ENCODE measurements around the gene CCDC158.
A peak's percentile ranks its signal among the peaks of the same experiment; 100 is the strongest.

CCDC158 gene

GRCh38 chr4:76316131-76316530 lies 104.8 kb downstream of the CCDC158 start:
- H3K9me3 ChIP-seq (ENCODE audit: control insufficient read depth in 5 of 5, low read length in 5 of 5), result peaks cover 0 to 8% (median 4%) of the 10 kb centered on the region in 5 donors

DNA sequence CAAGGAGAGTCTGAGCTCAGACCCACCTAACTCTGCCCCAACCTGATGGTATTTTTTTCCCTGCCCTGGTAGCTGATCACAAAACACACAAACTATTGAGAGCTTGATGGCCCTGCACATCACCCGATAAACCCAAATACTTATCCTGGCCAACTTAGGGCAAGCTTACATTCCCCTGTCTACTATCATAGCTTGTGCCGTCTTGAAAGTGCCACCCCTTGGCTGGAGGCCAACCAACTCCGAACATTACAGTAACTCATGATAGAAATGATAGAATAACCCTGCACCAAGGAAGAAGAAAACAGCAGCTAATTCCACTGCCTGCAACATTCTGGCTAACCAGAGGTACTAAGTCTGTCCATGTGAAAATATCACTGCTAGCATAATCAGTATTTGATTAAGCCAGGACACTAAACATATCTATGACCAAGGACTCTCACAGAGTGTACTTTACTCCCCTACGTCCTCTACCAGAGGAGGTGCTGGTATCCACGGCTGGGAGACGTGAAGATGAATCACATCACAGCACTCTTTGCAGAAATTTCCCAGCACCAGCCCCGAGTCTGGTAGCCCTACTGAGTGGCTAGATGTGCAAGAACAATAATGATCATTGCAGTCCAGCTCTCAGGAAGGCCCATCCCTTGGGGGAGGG lies 105.5 kb downstream of the CCDC158 start:
- peaks cover 0 to 18% (median 4%) of the 10 kb centered on the region in 5 donors for H3K4me1 ChIP-seq (ENCODE audit: control insufficient read depth in 5 of 5, insufficient read depth in 5 of 5, low read length in 5 of 5)
- no peak overlapping the region for H3K9ac ChIP-seq (ENCODE audit: low read length in 5 of 5)
- H3K27ac ChIP-seq (ENCODE audit: low read depth, low read length), result no peak overlapping the region
- H3K4me3 ChIP-seq (ENCODE audit: low read depth in 1 of 5, low read length in 5 of 5), result no peak overlapping the region
- peaks cover 0 to 5% (median 4%) of the 10 kb centered on the region in 5 donors for H3K9me3 ChIP-seq (ENCODE audit: control insufficient read depth in 5 of 5, low read length in 5 of 5)
- no peaks in the 10 kb centered on the region for H3K27me3 ChIP-seq (ENCODE audit: control insufficient read depth in 5 of 5, insufficient read depth in 4 of 5, low read length in 5 of 5)
- H3K36me3 ChIP-seq (ENCODE audit: control insufficient read depth in 5 of 5, insufficient read depth in 5 of 5, low read length in 5 of 5), result peaks cover 0 to 5% (median 4%) of the 10 kb centered on the region in 5 donors

More at GRCh38 chr4:76316131-76316530, 104.8 kb downstream of the CCDC158 start:
- Histone ChIP-seq H3K4me3 (ENCODE audit: low read depth in 1 of 5, low read length in 5 of 5) (no peak overlapping the region), H3K27me3 (ENCODE audit: control insufficient read depth in 5 of 5, insufficient read depth in 4 of 5, low read length in 5 of 5) (no peaks in the 10 kb centered on the region), H3K9ac (ENCODE audit: low read length in 5 of 5) (no peak overlapping the region), H3K27ac (ENCODE audit: low read depth, low read length) (no peak overlapping the region), H3K36me3 (ENCODE audit: control insufficient read depth in 5 of 5, insufficient read depth in 5 of 5, low read length in 5 of 5) (peaks cover 0 to under 1% (median 0%) of the 10 kb centered on the region in 5 donors), H3K4me1 (ENCODE audit: control insufficient read depth in 5 of 5, insufficient read depth in 5 of 5, low read length in 5 of 5) (peaks cover 0 to 13% (median 0%) of the 10 kb centered on the region in 5 donors)

- H3K9me3 ChIP-seq (ENCODE audit: control insufficient read depth in 5 of 5, low read length in 5 of 5), result peaks cover 0 to 4% (median 2%) of the 10 kb centered on the region in 5 donors
- H3K9ac ChIP-seq (ENCODE audit: low read length in 5 of 5), result no peak overlapping the region
- no peak overlapping the region for H3K4me3 ChIP-seq (ENCODE audit: low read depth in 1 of 5, low read length in 5 of 5)
- H3K4me1 ChIP-seq (ENCODE audit: control insufficient read depth in 5 of 5, insufficient read depth in 5 of 5, low read length in 5 of 5), result peaks cover 2 to 35% (median 16%) of the 10 kb centered on the region in 5 donors
- no peak overlapping the region for H3K27ac ChIP-seq (ENCODE audit: low read depth, low read length)
- H3K27me3 ChIP-seq (ENCODE audit: control insufficient read depth in 5 of 5, insufficient read depth in 4 of 5, low read length in 5 of 5), result no peaks in the 10 kb centered on the region
- peaks cover 4 to 16% (median 10%) of the 10 kb centered on the region in 5 donors for H3K36me3 ChIP-seq (ENCODE audit: control insufficient read depth in 5 of 5, insufficient read depth in 5 of 5, low read length in 5 of 5)
Measured at GRCh38 chr4:76313547-76313946, 107.4 kb downstream of the CCDC158 start.

- peaks cover 0 to 4% (median 2%) of the 10 kb centered on the region in 5 donors for H3K9me3 ChIP-seq (ENCODE audit: control insufficient read depth in 5 of 5, low read length in 5 of 5)
- no peaks in the 10 kb centered on the region for H3K27me3 ChIP-seq (ENCODE audit: control insufficient read depth in 5 of 5, insufficient read depth in 4 of 5, low read length in 5 of 5)
- H3K36me3 ChIP-seq (ENCODE audit: control insufficient read depth in 5 of 5, insufficient read depth in 5 of 5, low read length in 5 of 5), result peaks cover 4 to 16% (median 10%) of the 10 kb centered on the region in 5 donors
- peak overlapping the region in 1 of 5 donors; percentile 33 for H3K9ac ChIP-seq (ENCODE audit: low read length in 5 of 5)
- peaks cover 2 to 46% (median 21%) of the 10 kb centered on the region in 5 donors for H3K4me1 ChIP-seq (ENCODE audit: control insufficient read depth in 5 of 5, insufficient read depth in 5 of 5, low read length in 5 of 5)
- H3K4me3 ChIP-seq (ENCODE audit: low read depth in 1 of 5, low read length in 5 of 5), result no peak overlapping the region
- H3K27ac ChIP-seq (ENCODE audit: low read depth, low read length), result peak overlapping the region; percentile 52
Measured at GRCh38 chr4:76312457-76312856, 108.5 kb downstream of the CCDC158 start.

- Histone ChIP-seq H3K4me3 (ENCODE audit: low read depth in 1 of 5, low read length in 5 of 5) (no peak overlapping the region), H3K27me3 (ENCODE audit: control insufficient read depth in 5 of 5, insufficient read depth in 4 of 5, low read length in 5 of 5) (no peaks in the 10 kb centered on the region), H3K36me3 (ENCODE audit: control insufficient read depth in 5 of 5, insufficient read depth in 5 of 5, low read length in 5 of 5) (peaks cover 4 to 16% (median 10%) of the 10 kb centered on the region in 5 donors), H3K9me3 (ENCODE audit: control insufficient read depth in 5 of 5, low read length in 5 of 5) (peaks cover 0 to 2% (median 0%) of the 10 kb centered on the region in 5 donors), H3K4me1 (ENCODE audit: control insufficient read depth in 5 of 5, insufficient read depth in 5 of 5, low read length in 5 of 5) (peaks cover 2 to 51% (median 27%) of the 10 kb centered on the region in 5 donors), H3K9ac (ENCODE audit: low read length in 5 of 5) (no peak overlapping the region), H3K27ac (ENCODE audit: low read depth, low read length) (peak overlapping the region; percentile 52)
Measured at GRCh38 chr4:76311896-76312331, 109.0 kb downstream of the CCDC158 start.

DNA sequence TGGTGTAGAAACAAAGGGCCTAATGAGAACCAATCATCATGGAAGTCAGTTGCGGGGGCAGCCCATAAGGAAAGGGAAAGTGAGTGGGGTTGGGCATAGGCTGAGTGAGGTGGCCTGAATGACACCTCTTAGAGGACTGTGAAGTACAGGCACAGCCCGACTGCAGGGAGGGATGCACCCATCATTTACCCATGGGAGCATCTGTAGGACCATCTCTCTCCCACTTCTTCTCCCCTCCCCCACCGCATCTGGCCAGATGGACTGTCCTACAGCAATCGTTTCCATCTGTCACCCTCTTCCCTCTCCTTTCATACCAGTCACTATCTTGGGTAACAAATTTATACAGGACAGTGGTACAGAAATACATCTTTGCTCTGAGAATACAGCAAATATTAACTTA lies 110.3 kb downstream of the CCDC158 start:
- Histone ChIP-seq H3K4me1 (ENCODE audit: control insufficient read depth in 5 of 5, insufficient read depth in 5 of 5, low read length in 5 of 5) (peaks cover 2 to 55% (median 35%) of the 10 kb centered on the region in 5 donors), H3K9ac (ENCODE audit: low read length in 5 of 5) (no peak overlapping the region), H3K4me3 (ENCODE audit: low read depth in 1 of 5, low read length in 5 of 5) (no peak overlapping the region), H3K27ac (ENCODE audit: low read depth, low read length) (peak overlapping the region; percentile 28), H3K36me3 (ENCODE audit: control insufficient read depth in 5 of 5, insufficient read depth in 5 of 5, low read length in 5 of 5) (peaks cover 4 to 16% (median 10%) of the 10 kb centered on the region in 5 donors), H3K27me3 (ENCODE audit: control insufficient read depth in 5 of 5, insufficient read depth in 4 of 5, low read length in 5 of 5) (no peaks in the 10 kb centered on the region), H3K9me3 (ENCODE audit: control insufficient read depth in 5 of 5, low read length in 5 of 5) (peaks cover 0 to 1% (median 0%) of the 10 kb centered on the region in 5 donors)

- Histone ChIP-seq H3K36me3 (ENCODE audit: control insufficient read depth in 5 of 5, insufficient read depth in 5 of 5, low read length in 5 of 5) (peaks cover 4 to 16% (median 10%) of the 10 kb centered on the region in 5 donors), H3K4me3 (ENCODE audit: low read depth in 1 of 5, low read length in 5 of 5) (no peak overlapping the region), H3K9ac (ENCODE audit: low read length in 5 of 5) (peak overlapping the region in 1 of 5 donors; percentile 32), H3K4me1 (ENCODE audit: control insufficient read depth in 5 of 5, insufficient read depth in 5 of 5, low read length in 5 of 5) (peaks cover 2 to 62% (median 41%) of the 10 kb centered on the region in 5 donors), H3K27me3 (ENCODE audit: control insufficient read depth in 5 of 5, insufficient read depth in 4 of 5, low read length in 5 of 5) (no peaks in the 10 kb centered on the region), H3K27ac (ENCODE audit: low read depth, low read length) (peak overlapping the region; percentile 28), H3K9me3 (ENCODE audit: control insufficient read depth in 5 of 5, low read length in 5 of 5) (no peaks in the 10 kb centered on the region)
Measured at GRCh38 chr4:76309939-76310550, 110.9 kb downstream of the CCDC158 start.

DNA sequence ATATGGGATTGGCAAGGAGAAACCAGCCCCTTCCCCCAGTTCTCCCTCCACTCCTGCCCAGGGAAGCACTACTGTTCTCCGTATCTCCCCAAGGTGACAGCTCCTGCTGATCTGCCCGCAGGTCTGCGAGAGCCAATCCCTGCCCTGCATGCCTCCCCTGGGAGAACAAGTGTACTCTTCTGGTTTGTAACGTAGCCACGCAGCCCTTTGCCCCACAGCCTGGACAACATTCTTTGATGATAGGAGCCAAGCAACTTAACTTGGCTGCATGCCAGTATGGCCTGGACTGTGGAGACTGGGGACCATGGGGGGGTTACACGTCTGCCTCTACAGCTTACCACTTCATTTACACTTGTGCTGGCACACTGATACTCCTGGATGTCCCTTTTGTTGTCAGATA lies 112.4 kb downstream of the CCDC158 start:
- no peaks in the 10 kb centered on the region for H3K9me3 ChIP-seq (ENCODE audit: control insufficient read depth in 5 of 5, low read length in 5 of 5)
- H3K4me3 ChIP-seq (ENCODE audit: low read depth in 1 of 5, low read length in 5 of 5), result peak overlapping the region; percentile 29 to 93 (median 83)
- peaks cover 2 to 72% (median 45%) of the 10 kb centered on the region in 5 donors for H3K4me1 ChIP-seq (ENCODE audit: control insufficient read depth in 5 of 5, insufficient read depth in 5 of 5, low read length in 5 of 5)
- no peaks in the 10 kb centered on the region for H3K27me3 ChIP-seq (ENCODE audit: control insufficient read depth in 5 of 5, insufficient read depth in 4 of 5, low read length in 5 of 5)
- peak overlapping the region; percentile 90 for H3K27ac ChIP-seq (ENCODE audit: low read depth, low read length)
- peak overlapping the region in 3 of 5 donors; percentile 13 to 89 (median 87) for H3K9ac ChIP-seq (ENCODE audit: low read length in 5 of 5)
- peaks cover 4 to 16% (median 10%) of the 10 kb centered on the region in 5 donors for H3K36me3 ChIP-seq (ENCODE audit: control insufficient read depth in 5 of 5, insufficient read depth in 5 of 5, low read length in 5 of 5)

DNA sequence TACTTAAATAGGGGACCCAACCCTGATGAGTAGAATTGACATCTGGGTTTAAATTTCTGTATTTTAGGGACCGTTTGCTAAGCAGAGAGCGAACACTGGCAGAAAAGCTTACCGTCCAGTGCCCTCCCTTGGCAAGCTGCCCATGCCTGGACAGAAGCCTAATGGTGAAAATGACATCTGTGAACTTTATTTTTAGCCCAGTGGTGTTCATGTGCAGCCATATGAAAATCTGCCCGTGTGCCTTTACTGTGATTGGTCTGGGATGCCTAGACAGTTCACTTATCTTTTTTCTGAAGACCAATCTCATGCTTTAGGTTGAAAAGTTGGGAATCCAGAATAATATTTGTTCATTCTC lies 113.3 kb downstream of the CCDC158 start:
- Histone ChIP-seq H3K27ac (ENCODE audit: low read depth, low read length) (peak overlapping the region; percentile 90), H3K4me3 (ENCODE audit: low read depth in 1 of 5, low read length in 5 of 5) (peak overlapping the region; percentile 79 to 93 (median 83)), H3K27me3 (ENCODE audit: control insufficient read depth in 5 of 5, insufficient read depth in 4 of 5, low read length in 5 of 5) (no peaks in the 10 kb centered on the region), H3K4me1 (ENCODE audit: control insufficient read depth in 5 of 5, insufficient read depth in 5 of 5, low read length in 5 of 5) (peaks cover 2 to 79% (median 49%) of the 10 kb centered on the region in 5 donors), H3K9ac (ENCODE audit: low read length in 5 of 5) (peak overlapping the region in 4 of 5 donors; percentile 19 to 89 (median 73)), H3K36me3 (ENCODE audit: control insufficient read depth in 5 of 5, insufficient read depth in 5 of 5, low read length in 5 of 5) (peaks cover 4 to 16% (median 10%) of the 10 kb centered on the region in 5 donors), H3K9me3 (ENCODE audit: control insufficient read depth in 5 of 5, low read length in 5 of 5) (no peaks in the 10 kb centered on the region)
